Activated CD4-positive, alpha-beta memory T cell treated with anti-CD3 and anti-CD28 coated beads for 36 hours (primary cell): ENCODE measurements around the gene VIPR2. TPM values are rescaled to one million over a fixed set of nuclear protein-coding genes. Genes with fewer than 3 reads are reported as not detected.
"Not testable (repeated sequence)": the region's sequence is repeated elsewhere in the genome, so short reads cannot be mapped to it uniquely, and the experiment has no call there.

Experiments used
- CTCF ChIA-PET: fragments of 350-600 bp; sonication (Branson Sonifier 250); formaldehyde crosslinking; loops from one replicate; lab custom pipeline; 2021; ENCODE audit warnings: antibody characterized with exemption, inconsistent platforms; lab: Charles Lee
- POLR2A ChIA-PET: fragments of 350-600 bp; sonication (Branson Sonifier 250); formaldehyde crosslinking; loops from one replicate; lab custom pipeline; 2021; ENCODE audit warnings: antibody characterized with exemption; lab: Charles Lee
- DNase-seq: peaks from one replicate; pipeline ENCODE4 v3.0.0-alpha.2; 2020
- H3K27ac Mint-ChIP-seq: one replicate; pipeline ENCODE4 v1.8.0; 2021; ENCODE audit warnings: mixed read lengths
- H3K27me3 Mint-ChIP-seq: one replicate; pipeline ENCODE4 v1.8.0; 2021; ENCODE audit warnings: mixed read lengths
- H3K36me3 Mint-ChIP-seq: one replicate; pipeline ENCODE4 v1.8.0; 2021; ENCODE audit warnings: mixed read lengths
- H3K4me1 Mint-ChIP-seq: one replicate; pipeline ENCODE4 v1.8.0; 2021; ENCODE audit warnings: low read depth, mixed read lengths
- H3K4me3 Mint-ChIP-seq: one replicate; pipeline ENCODE4 v1.8.0; 2021; ENCODE audit warnings: mild to moderate bottlenecking, mixed read lengths
- H3K9me3 Mint-ChIP-seq: one replicate; pipeline ENCODE4 v1.8.0; 2021; ENCODE audit warnings: mixed read lengths
- intact Hi-C: fragments of 100-400 bp; cut with micrococcal nuclease; formaldehyde crosslinking; loops from one replicate; pipeline ENCODE4 v1.15.1; 2023
- total RNA-seq, 2 experiments: library from RNA; stranded (reverse); gene quantifications; one replicate each; pipeline ENCODE4 v1.2.3, GENCODE V29; 2021

Gene VIPR2
- total RNA-seq, 2 experiments from 2014 or later: 0.55 to 0.56 TPM

GRCh38 chr7:159130820-159131219 is 13.8 kb downstream of the VIPR2 start:
- peaks cover 12% of the 10 kb centered on the region for H3K27me3 Mint-ChIP-seq
- H3K36me3 Mint-ChIP-seq: no peaks in the 10 kb centered on the region
- H3K27ac Mint-ChIP-seq: no peak overlapping the region
- H3K4me1 Mint-ChIP-seq: no peaks in the 10 kb centered on the region
- no peak overlapping the region for H3K4me3 Mint-ChIP-seq
- no peak for DNase-seq
- no peaks in the 10 kb centered on the region for H3K9me3 Mint-ChIP-seq
- POLR2A ChIA-PET: no interaction called here
- CTCF ChIA-PET: no interaction called here
- intact Hi-C loops: no loop called here

GRCh38 chr7:159130199-159130775 is 14.4 kb downstream of the VIPR2 start:
- Mint-ChIP-seq H3K27ac (no peak overlapping the region), H3K4me3 (no peak overlapping the region), H3K27me3 (peaks cover 12% of the 10 kb centered on the region), H3K9me3 (no peaks in the 10 kb centered on the region), H3K36me3 (no peaks in the 10 kb centered on the region), H3K4me1 (no peaks in the 10 kb centered on the region)
- ChIA-PET CTCF (no interaction called here), POLR2A (no interaction called here)
- DNase-seq: no peak
- intact Hi-C loops: no loop called here

- no peak overlapping the region for H3K27ac Mint-ChIP-seq
- ChIA-PET CTCF (no interaction called here), POLR2A (no interaction called here)
- intact Hi-C loops: no loop called here
- no peak overlapping the region for H3K4me3 Mint-ChIP-seq
- no peaks in the 10 kb centered on the region for H3K36me3 Mint-ChIP-seq
- no peaks in the 10 kb centered on the region for H3K4me1 Mint-ChIP-seq
- no peak for DNase-seq
- H3K27me3 Mint-ChIP-seq: peaks cover 14% of the 10 kb centered on the region
- no peaks in the 10 kb centered on the region for H3K9me3 Mint-ChIP-seq
Observed at GRCh38 chr7:159128767-159129166, 15.9 kb downstream of the VIPR2 start.

- POLR2A ChIA-PET: no interaction called here
- DNase-seq: no peak
- CTCF ChIA-PET: no interaction called here
Observed at GRCh38 chr7:159127691-159128642, 16.7 kb downstream of the VIPR2 start.

GRCh38 chr7:159126311-159127260 is 18.1 kb downstream of the VIPR2 start:
- Mint-ChIP-seq H3K27me3 (peaks cover 20% of the 10 kb centered on the region), H3K9me3 (peaks cover 5% of the 10 kb centered on the region), H3K4me1 (no peaks in the 10 kb centered on the region), H3K27ac (peak overlapping the region; percentile 2), H3K36me3 (no peaks in the 10 kb centered on the region), H3K4me3 (no peak overlapping the region)
- ChIA-PET POLR2A (no interaction called here), CTCF (no interaction called here)
- intact Hi-C loops: no loop called here
- DNase-seq: no peak

More at GRCh38 chr7:159127691-159128642, 16.7 kb downstream of the VIPR2 start:
- Mint-ChIP-seq H3K4me3 (no peak overlapping the region), H3K27me3 (peaks cover 20% of the 10 kb centered on the region), H3K4me1 (no peaks in the 10 kb centered on the region), H3K27ac (no peak overlapping the region), H3K9me3 (peaks cover 5% of the 10 kb centered on the region), H3K36me3 (no peaks in the 10 kb centered on the region)
- intact Hi-C loops: no loop called here

GRCh38 chr7:159125955-159126270 is 18.8 kb downstream of the VIPR2 start:
- peaks cover 20% of the 10 kb centered on the region for H3K27me3 Mint-ChIP-seq
- peaks cover 6% of the 10 kb centered on the region for H3K9me3 Mint-ChIP-seq
- POLR2A ChIA-PET: no interaction called here
- intact Hi-C loops: no loop called here
- DNase-seq: no peak
- H3K36me3 Mint-ChIP-seq: no peaks in the 10 kb centered on the region
- H3K4me3 Mint-ChIP-seq: no peak overlapping the region
- H3K4me1 Mint-ChIP-seq: no peaks in the 10 kb centered on the region
- CTCF ChIA-PET: no interaction called here
- peak overlapping the region; percentile 2 for H3K27ac Mint-ChIP-seq

GRCh38 chr7:159125104-159125954 is 19.3 kb downstream of the VIPR2 start:
- no peak overlapping the region for H3K27ac Mint-ChIP-seq
- peaks cover 20% of the 10 kb centered on the region for H3K27me3 Mint-ChIP-seq
- intact Hi-C loops: no loop called here
- H3K4me3 Mint-ChIP-seq: no peak overlapping the region
- POLR2A ChIA-PET: no interaction called here
- H3K4me1 Mint-ChIP-seq: no peaks in the 10 kb centered on the region
- CTCF ChIA-PET: no interaction called here
- DNase-seq: no peak
- no peaks in the 10 kb centered on the region for H3K36me3 Mint-ChIP-seq
- H3K9me3 Mint-ChIP-seq: peaks cover 6% of the 10 kb centered on the region

GRCh38 chr7:159123793-159124192 is 20.9 kb downstream of the VIPR2 start:
- H3K4me1 Mint-ChIP-seq, H3K27ac Mint-ChIP-seq, H3K36me3 Mint-ChIP-seq, DNase-seq, CTCF ChIA-PET, H3K4me3 Mint-ChIP-seq, POLR2A ChIA-PET, H3K9me3 Mint-ChIP-seq, intact Hi-C loops: not testable (repeated sequence)
- H3K27me3 Mint-ChIP-seq: peaks cover 20% of the 10 kb centered on the region

GRCh38 chr7:159123294-159123693 is 21.4 kb downstream of the VIPR2 start:
- H3K27ac Mint-ChIP-seq, H3K4me3 Mint-ChIP-seq, H3K4me1 Mint-ChIP-seq, intact Hi-C loops, DNase-seq, CTCF ChIA-PET, H3K9me3 Mint-ChIP-seq, POLR2A ChIA-PET, H3K36me3 Mint-ChIP-seq: not testable (repeated sequence)
- peaks cover 17% of the 10 kb centered on the region for H3K27me3 Mint-ChIP-seq

- no peak for DNase-seq
- Mint-ChIP-seq H3K36me3 (no peaks in the 10 kb centered on the region), H3K27me3 (peaks cover 19% of the 10 kb centered on the region), H3K9me3 (peaks cover 6% of the 10 kb centered on the region), H3K27ac (no peak overlapping the region), H3K4me1 (no peaks in the 10 kb centered on the region), H3K4me3 (no peak overlapping the region)
- CTCF ChIA-PET: no interaction called here
- POLR2A ChIA-PET: no interaction called here
- intact Hi-C loops: no loop called here
Observed at GRCh38 chr7:159122276-159122675, 22.4 kb downstream of the VIPR2 start.

GRCh38 chr7:159121476-159121875 is 23.2 kb downstream of the VIPR2 start:
- Mint-ChIP-seq H3K27ac (no peak overlapping the region), H3K27me3 (peaks cover 19% of the 10 kb centered on the region), H3K4me3 (no peak overlapping the region), H3K36me3 (no peaks in the 10 kb centered on the region), H3K9me3 (peaks cover 6% of the 10 kb centered on the region), H3K4me1 (no peaks in the 10 kb centered on the region)
- ChIA-PET POLR2A (no interaction called here), CTCF (no interaction called here)
- no peak for DNase-seq
- intact Hi-C loops: no loop called here
